Measurements from ENCODE around the gene ZNRF3. TPM values are rescaled to one million over a fixed set of nuclear protein-coding genes. Genes with fewer than 3 reads are reported as not detected.

Gene ZNRF3
- total RNA-seq, 1 donor from 2014 or later: 8.1 TPM

- DNase-seq: no peak
Observed at GRCh38 chr22:29092243-29092642, 208.9 kb downstream of the ZNRF3 start.

- no peak for DNase-seq
Observed at GRCh38 chr22:29093030-29093429, 209.7 kb downstream of the ZNRF3 start.

GRCh38 chr22:29093501-29094300, 210.3 kb downstream of the ZNRF3 start:
- DNase-seq: no peak

DNA sequence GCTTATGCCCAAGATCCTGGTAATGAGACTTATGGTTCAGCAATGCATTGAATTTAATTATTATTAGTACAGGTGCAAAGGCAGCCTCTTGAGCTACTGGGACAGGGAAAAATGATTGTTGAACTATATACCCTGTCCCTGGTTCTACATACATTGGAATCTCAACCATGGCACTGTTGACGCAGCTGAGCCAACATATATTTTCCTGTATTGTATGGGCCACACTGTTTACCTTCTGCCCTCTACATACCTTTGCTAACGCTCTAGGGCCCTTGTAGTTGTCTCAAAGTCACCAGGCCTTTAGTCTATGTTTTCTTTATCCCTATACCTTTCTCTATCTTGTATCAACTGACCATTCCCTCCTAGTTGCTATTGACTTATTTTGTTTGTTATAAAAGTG, 212.1 kb downstream of the ZNRF3 start:
- no peak for DNase-seq

DNA sequence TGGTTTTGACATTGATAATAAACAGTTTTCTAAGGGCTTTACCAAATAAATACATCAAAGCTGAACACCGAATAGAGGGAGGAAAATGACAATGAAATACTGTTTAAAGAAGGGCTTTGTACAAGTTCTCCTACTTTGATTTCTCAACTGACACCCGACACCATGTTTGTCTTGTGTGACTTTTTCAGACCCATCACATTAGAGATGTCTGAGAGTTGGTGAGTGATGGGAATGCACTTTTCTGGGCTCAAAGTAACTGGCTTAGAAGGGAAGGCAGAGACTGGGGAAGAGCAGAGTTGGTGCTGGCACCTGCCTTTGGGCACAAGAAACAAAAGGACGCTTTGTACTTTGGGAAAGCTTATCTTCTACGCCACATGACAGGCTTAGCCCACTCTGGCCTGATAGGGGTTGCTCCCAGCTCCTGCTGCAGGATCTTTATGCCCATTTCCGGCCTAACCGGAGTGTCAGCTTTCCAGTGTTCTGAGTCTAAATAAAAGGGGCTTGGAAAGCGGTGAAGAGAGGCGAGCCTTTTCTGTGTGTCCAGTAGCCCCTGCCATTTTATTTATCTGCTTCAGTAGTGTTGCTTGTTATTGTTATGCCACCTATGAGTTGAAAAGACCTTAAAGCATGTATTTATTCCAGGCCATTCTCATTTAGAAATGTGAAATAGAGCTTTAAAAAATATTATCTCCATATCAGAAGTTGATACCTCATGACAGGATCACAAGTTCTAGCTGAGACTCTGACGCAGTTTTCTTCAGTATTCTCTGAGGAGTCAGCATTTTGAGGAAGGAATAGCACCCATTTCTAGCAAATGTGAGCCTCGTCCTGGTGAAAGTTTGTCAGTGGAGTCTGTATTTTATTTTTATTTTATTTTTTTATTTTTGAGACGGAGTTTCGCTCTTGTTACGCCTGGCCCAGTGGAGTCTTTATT, 213.6 kb downstream of the ZNRF3 start:
- DNase-seq: no peak

GRCh38 chr22:29098296-29098695, 214.9 kb downstream of the ZNRF3 start:
- DNase-seq: no peak

GRCh38 chr22:29102300-29102699, 218.9 kb downstream of the ZNRF3 start:
- DNase-seq: no peak

DNA sequence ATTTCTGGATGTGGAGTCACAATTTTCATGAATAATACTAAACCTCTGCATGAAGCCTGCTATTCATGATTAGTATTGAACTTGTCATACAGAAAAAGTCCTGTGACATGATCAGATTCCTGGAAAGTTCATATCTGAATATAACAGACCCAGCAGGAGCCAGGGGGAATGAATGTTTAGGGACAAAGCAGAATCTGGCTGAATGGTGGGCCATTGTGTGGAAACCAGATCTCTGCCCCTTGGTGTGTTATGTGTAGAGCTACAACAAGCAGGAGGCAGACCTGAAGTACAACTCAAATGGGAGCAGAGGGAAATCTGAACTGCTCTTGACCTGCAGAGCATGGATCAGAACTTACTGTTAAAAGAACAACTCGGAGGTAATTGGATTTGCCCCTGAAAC, 219.7 kb downstream of the ZNRF3 start:
- DNase-seq: no peak

GRCh38 chr22:29105468-29105867, 222.1 kb downstream of the ZNRF3 start:
- no peak for DNase-seq

DNA sequence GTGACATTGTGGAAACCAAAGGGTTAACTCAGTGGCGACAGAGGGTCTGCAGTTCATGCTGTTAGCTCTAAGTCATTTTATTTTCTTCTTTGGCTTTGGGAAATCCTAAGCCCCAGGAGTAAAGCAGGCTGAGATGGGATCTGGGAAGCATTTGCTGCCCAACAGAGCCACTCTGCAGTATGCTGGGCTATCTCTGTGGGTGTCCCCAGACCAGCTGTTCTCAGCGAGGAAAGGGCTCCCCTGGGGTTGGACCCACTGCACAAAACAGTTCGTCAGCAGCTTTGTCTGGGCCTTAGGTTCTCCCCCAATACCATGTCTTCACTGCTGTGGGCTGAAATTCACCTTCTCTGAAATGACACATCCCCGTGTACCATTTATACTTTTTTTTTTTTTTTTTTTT, 223.5 kb downstream of the ZNRF3 start:
- no peak for DNase-seq

Small RNA genes lying within 50 kb of the gene (small RNA-seq; reads per million reads assigned to genes)
- gene Z93930.1: not detected

Other genes with a start within 250 kb of the ZNRF3 start
- gene TTC28, start 203.7 kb upstream of the ZNRF3 start, total RNA-seq: 157 TPM
- gene CHEK2, start 141.8 kb upstream of the ZNRF3 start, total RNA-seq: 3.0 TPM
- gene HSCB, start 141.5 kb upstream of the ZNRF3 start, total RNA-seq: 5.0 TPM
- gene CCDC117, start 110.9 kb upstream of the ZNRF3 start, total RNA-seq: 28.9 TPM
- 41.3 TPM for gene XBP1, start 83.0 kb upstream of the ZNRF3 start, total RNA-seq
- gene C22orf31, start 178.3 kb downstream of the ZNRF3 start, total RNA-seq: not detected
- 18.9 TPM for gene KREMEN1, start 189.5 kb downstream of the ZNRF3 start, total RNA-seq

All from occipital lobe (tissue), 3 donors.